H1 (cell line): Measurements from ENCODE around the gene CCIN. TPM values are rescaled to one million over a fixed set of nuclear protein-coding genes. Genes with fewer than 3 reads are reported as not detected.

Source experiments
- CTCF ChIA-PET: fragments of 300-600 bp; sonication (Branson Sonifier 250); formaldehyde crosslinking; loops from one replicate; lab custom pipeline; 2021; ENCODE audit not compliant: partially characterized antibody; lab: Charles Lee
- POLR2A ChIA-PET: fragments of 300-600 bp; sonication (Branson Sonifier 250); formaldehyde crosslinking; loops from one replicate; lab custom pipeline; 2021; ENCODE audit warnings: inconsistent platforms; ENCODE audit not compliant: partially characterized antibody; lab: Charles Lee
- DNase-seq, 2 experiments: peaks; one replicate each; pipeline versions ENCODE4 v3.0.0 to v3.0.0-alpha.2; 2010 to 2022; ENCODE audit warnings: low spot score in 2 of 2, low read depth in 1 of 2, mixed read lengths in 1 of 2
- FAIRE-seq: peaks from 2 replicates; lab custom pipeline; 2011; peaks lifted over from hg19 to GRCh38; lab: Jason Lieb, UNC
- H2AFZ ChIP-seq: 2 replicates; pipeline ENCODE4 v1.8.1; 2012; ENCODE audit warnings: low read length, inconsistent platforms
- H2AK5ac ChIP-seq: 2 replicates; pipeline ENCODE4 v1.6.1; 2013; ENCODE audit warnings: low read depth, low read length
- H2BK120ac ChIP-seq: replicated peaks from 2 replicates; pipeline ENCODE3; 2013; ENCODE audit warnings: low read depth, low read length, inconsistent platforms
- H2BK12ac ChIP-seq: 2 replicates; pipeline ENCODE4 v1.6.1; 2013; ENCODE audit warnings: low read depth, low read length
- H2BK15ac ChIP-seq: 2 replicates; pipeline ENCODE4 v1.6.1; 2013; ENCODE audit warnings: low read length
- H2BK20ac ChIP-seq: 2 replicates; pipeline ENCODE4 v1.6.1; 2013; ENCODE audit warnings: low read length
- H2BK5ac ChIP-seq: 2 replicates; pipeline ENCODE4 v1.6.1; 2013; ENCODE audit warnings: low read depth, low read length
- H3K14ac ChIP-seq: 2 replicates; pipeline ENCODE4 v1.6.1; 2013; ENCODE audit warnings: inconsistent platforms; ENCODE audit not compliant: insufficient read length
- H3K18ac ChIP-seq: 2 replicates; pipeline ENCODE4 v1.6.1; 2013; ENCODE audit warnings: low read length; ENCODE audit errors: extremely low read depth
- H3K23ac ChIP-seq: 2 replicates; pipeline ENCODE4 v1.6.1; 2013; ENCODE audit warnings: inconsistent platforms; ENCODE audit not compliant: insufficient read length
- H3K23me2 ChIP-seq: 2 replicates; pipeline ENCODE4 v1.6.1; 2013; ENCODE audit warnings: low read depth, low read length
- H3K27ac ChIP-seq: 2 replicates; pipeline ENCODE4 v1.6.1; 2011; ENCODE audit warnings: low read depth, low read length, inconsistent platforms
- H3K27me3 ChIP-seq, 4 experiments: replicated peaks in 1 of 4; 1 replicate in 1 of 4; 2 replicates in 3 of 4; pipeline versions ENCODE4 v1.6.1 to v1.8.1; 2011 to 2013; ENCODE audit warnings: low read length in 3 of 4, mild to moderate bottlenecking in 3 of 4, inconsistent platforms in 2 of 4, mixed read lengths in 2 of 4, moderate library complexity in 1 of 4; ENCODE audit not compliant: control insufficient read depth in 3 of 4, insufficient read depth in 3 of 4; ENCODE audit errors: extremely low read depth in 1 of 4
- H3K36me3 ChIP-seq, 4 experiments: 2 replicates each; pipeline versions ENCODE4 v1.6.1 to v1.8.1; 2011 to 2013; ENCODE audit warnings: mild to moderate bottlenecking in 4 of 4, low read length in 3 of 4, moderate library complexity in 2 of 4, control low read depth in 1 of 4, inconsistent platforms in 1 of 4; ENCODE audit not compliant: insufficient read depth in 4 of 4, control insufficient read depth in 2 of 4
- H3K4ac ChIP-seq: replicated peaks from 2 replicates; pipeline ENCODE3; 2013; ENCODE audit warnings: low read length, low read depth, mixed read lengths, inconsistent platforms; ENCODE audit not compliant: insufficient read length
- H3K4me1 ChIP-seq, 4 experiments: replicated peaks in 1 of 4; 1 replicate in 1 of 4; 2 replicates in 3 of 4; pipeline versions ENCODE4 v1.6.1 to v1.8.1; 2011 to 2013; ENCODE audit warnings: low read length in 3 of 4, inconsistent platforms in 2 of 4, mixed read lengths in 1 of 4; ENCODE audit not compliant: insufficient read depth in 4 of 4, control insufficient read depth in 3 of 4
- H3K4me2 ChIP-seq, 2 experiments: 2 replicates each; pipeline versions ENCODE4 v1.6.1 to v1.8.1; 2011 to 2013; ENCODE audit warnings: low read depth in 2 of 2, low read length in 2 of 2, control low read depth in 1 of 2, inconsistent platforms in 1 of 2, mild to moderate bottlenecking in 1 of 2; ENCODE audit not compliant: insufficient read depth in 1 of 2
- H3K4me3 ChIP-seq, 4 experiments: fragments of 200-600, 300-600 bp in 1 of 4; sonication (generic), shearing (Covaris generic), sonication (Bioruptor Twin) in 1 of 4; 2 replicates each; pipeline versions ENCODE4 v1.5.1 to v1.8.1; 2011 to 2016; ENCODE audit warnings: low read length in 4 of 4, low read depth in 3 of 4, control low read depth in 2 of 4, inconsistent platforms in 2 of 4, mild to moderate bottlenecking in 2 of 4, mixed read lengths in 1 of 4, moderate library complexity in 1 of 4; ENCODE audit not compliant: insufficient read depth in 2 of 4; ENCODE audit errors: extremely low read depth in 1 of 4
- H3K56ac ChIP-seq: replicated peaks from 2 replicates; pipeline ENCODE3; 2013; ENCODE audit warnings: low read depth, mild to moderate bottlenecking, mixed read lengths, low read length, inconsistent platforms; ENCODE audit not compliant: insufficient read length
- H3K79me1 ChIP-seq: 2 replicates; pipeline ENCODE4 v1.6.1; 2013; ENCODE audit warnings: low read depth, low read length, control low read depth
- H3K79me2 ChIP-seq, 2 experiments: 2 replicates each; pipeline versions ENCODE4 v1.6.1 to v1.8.1; 2012 to 2013; ENCODE audit warnings: low read length in 2 of 2, mild to moderate bottlenecking in 2 of 2, inconsistent platforms in 1 of 2; ENCODE audit not compliant: insufficient read depth in 2 of 2, control insufficient read depth in 1 of 2
- H3K9ac ChIP-seq, 4 experiments: replicated peaks in 1 of 4; 1 replicate in 1 of 4; 2 replicates in 3 of 4; pipeline versions ENCODE4 v1.6.1 to v1.8.1; 2011 to 2013; ENCODE audit warnings: low read depth in 3 of 4, low read length in 3 of 4, control low read depth in 2 of 4, mild to moderate bottlenecking in 2 of 4, moderate library complexity in 2 of 4, inconsistent platforms in 1 of 4; ENCODE audit errors: extremely low read depth in 1 of 4
- H3K9me3 ChIP-seq, 2 experiments: 2 replicates each; pipeline versions ENCODE4 v1.6.1 to v1.8.1; 2012 to 2013; ENCODE audit warnings: mild to moderate bottlenecking in 2 of 2, moderate library complexity in 2 of 2, control low read depth in 1 of 2, inconsistent platforms in 1 of 2, low read depth in 1 of 2, low read length in 1 of 2, mixed read lengths in 1 of 2; ENCODE audit not compliant: insufficient read depth in 2 of 2
- H4K20me1 ChIP-seq, 2 experiments: replicated peaks in 1 of 2; 2 replicates each; pipeline versions ENCODE3 to v1.8.1; 2011 to 2013; ENCODE audit warnings: inconsistent platforms in 2 of 2, low read length in 2 of 2, mild to moderate bottlenecking in 1 of 2; ENCODE audit not compliant: insufficient read depth in 2 of 2, control insufficient read depth in 1 of 2
- H4K5ac ChIP-seq: 2 replicates; pipeline ENCODE4 v1.6.1; 2013; ENCODE audit warnings: low read length, low read depth, mixed read lengths, inconsistent platforms; ENCODE audit not compliant: insufficient read length
- H4K8ac ChIP-seq: 2 replicates; pipeline ENCODE4 v1.8.0; 2013; ENCODE audit warnings: mild to moderate bottlenecking, moderate library complexity, low read length, inconsistent platforms; ENCODE audit not compliant: insufficient read depth; ENCODE audit errors: extremely low read depth
- H4K91ac ChIP-seq: replicated peaks from 2 replicates; pipeline ENCODE3; 2013; ENCODE audit warnings: low read length, mixed read lengths, inconsistent platforms; ENCODE audit not compliant: insufficient read length
- CTCF ChIP-seq, 3 experiments: IDR thresholded peaks; 1 replicate in 2 of 3; 2 replicates in 1 of 3; pipeline versions ENCODE4 v1.5.1 to v1.6.1; 2011; ENCODE audit warnings: low read length in 3 of 3, mild to moderate bottlenecking in 3 of 3, inconsistent platforms in 2 of 3, low read depth in 1 of 3, moderate library complexity in 1 of 3; ENCODE audit not compliant: insufficient read depth in 1 of 3; ENCODE audit errors: control extremely low read depth in 1 of 3
- EP300 ChIP-seq, 2 experiments: IDR thresholded peaks; 1 replicate in 1 of 2; 2 replicates in 1 of 2; pipeline ENCODE4 v1.6.1; 2011 to 2012; ENCODE audit warnings: low read depth in 2 of 2, low read length in 2 of 2, mild to moderate bottlenecking in 2 of 2, borderline replicate concordance in 1 of 2, inconsistent platforms in 1 of 2, moderate library complexity in 1 of 2
- FOSL1 ChIP-seq: IDR thresholded peaks from 2 replicates; pipeline ENCODE4 v1.6.1; 2011; ENCODE audit warnings: mild to moderate bottlenecking, low read depth, low read length, moderate library complexity; ENCODE audit not compliant: insufficient read depth
- NANOG ChIP-seq: IDR thresholded peaks from 2 replicates; pipeline ENCODE4 v1.6.1; 2011; ENCODE audit warnings: low read length, low read depth, mild to moderate bottlenecking, inconsistent platforms; ENCODE audit not compliant: insufficient read depth, poor library complexity, severe bottlenecking
- NRF1 ChIP-seq: IDR thresholded peaks from 2 replicates; pipeline ENCODE4 v1.6.1; 2011; ENCODE audit warnings: mild to moderate bottlenecking, low read depth, low read length, improper control_type of control experiment
- POLR2A ChIP-seq, 2 experiments: IDR thresholded peaks; 1 replicate in 1 of 2; 2 replicates in 1 of 2; pipeline ENCODE4 v1.6.1; 2011; ENCODE audit warnings: low read depth in 2 of 2, low read length in 2 of 2, mild to moderate bottlenecking in 2 of 2; ENCODE audit errors: control extremely low read depth in 1 of 2
- RAD21 ChIP-seq, 2 experiments: IDR thresholded peaks in 1 of 2; conservative IDR thresholded peaks in 1 of 2; 2 replicates each; pipeline ENCODE4 v1.6.1; 2011; ENCODE audit warnings: low read depth in 2 of 2, low read length in 2 of 2, improper control_type of control experiment in 1 of 2, inconsistent platforms in 1 of 2, mild to moderate bottlenecking in 1 of 2, moderate library complexity in 1 of 2
- SP2 ChIP-seq: IDR thresholded peaks from 2 replicates; pipeline ENCODE4 v1.6.1; 2012; ENCODE audit warnings: mild to moderate bottlenecking, low read length, inconsistent platforms
- WGBS, 2 experiments: shearing (Covaris generic) in 1 of 2; methylation state at CpG; one replicate each; pipeline versions ENCODE4 v1.1.6 to v1.1.7; 2013 to 2015; ENCODE audit warnings: low lambda C conversion rate in 2 of 2, mixed read lengths in 2 of 2, inconsistent platforms in 1 of 2, low coverage in 1 of 2, missing lambda C conversion rate in 1 of 2; ENCODE audit not compliant: insufficient replicate concordance in 2 of 2, insufficient coverage in 1 of 2, insufficient read length in 1 of 2; ENCODE audit errors: extremely low coverage in 1 of 2, missing lambda C conversion rate in 1 of 2; 5-methylcytosine and 5-hydroxymethylcytosine counted together
- polyA plus RNA-seq, 7 experiments: library from polyadenylated mRNA; depleted of rRNA in 3 of 7; stranded (reverse) in 5 of 7; unstranded in 2 of 7; fragments of >200 nt in 5 of 7; fragments of 200-250 nt in 2 of 7; gene quantifications; 1 replicate in 5 of 7; 2 replicates in 1 of 7; 4 replicates in 1 of 7; pipeline versions ENCODE4 v1.2.1 to v1.2.3, GENCODE V29; 2011 to 2013; ENCODE audit warnings: missing spikeins in 2 of 7, mixed read lengths in 2 of 7
- total RNA-seq: library from RNA; stranded (reverse); fragmentation: NEBNext Ultra II Directional; extraction: Animal tissue kit (Norgen Biotek cat#: 25700); gene quantifications from 2 replicates; pipeline ENCODE4 v1.2.1, GENCODE V29; 2021

Gene CCIN
- total and polyA plus RNA-seq, 2 of the 8 experiments (the other 6 are each of a cell fraction or from before 2014, with no cell fraction given): 0.19 to 0.21 TPM

DNA sequence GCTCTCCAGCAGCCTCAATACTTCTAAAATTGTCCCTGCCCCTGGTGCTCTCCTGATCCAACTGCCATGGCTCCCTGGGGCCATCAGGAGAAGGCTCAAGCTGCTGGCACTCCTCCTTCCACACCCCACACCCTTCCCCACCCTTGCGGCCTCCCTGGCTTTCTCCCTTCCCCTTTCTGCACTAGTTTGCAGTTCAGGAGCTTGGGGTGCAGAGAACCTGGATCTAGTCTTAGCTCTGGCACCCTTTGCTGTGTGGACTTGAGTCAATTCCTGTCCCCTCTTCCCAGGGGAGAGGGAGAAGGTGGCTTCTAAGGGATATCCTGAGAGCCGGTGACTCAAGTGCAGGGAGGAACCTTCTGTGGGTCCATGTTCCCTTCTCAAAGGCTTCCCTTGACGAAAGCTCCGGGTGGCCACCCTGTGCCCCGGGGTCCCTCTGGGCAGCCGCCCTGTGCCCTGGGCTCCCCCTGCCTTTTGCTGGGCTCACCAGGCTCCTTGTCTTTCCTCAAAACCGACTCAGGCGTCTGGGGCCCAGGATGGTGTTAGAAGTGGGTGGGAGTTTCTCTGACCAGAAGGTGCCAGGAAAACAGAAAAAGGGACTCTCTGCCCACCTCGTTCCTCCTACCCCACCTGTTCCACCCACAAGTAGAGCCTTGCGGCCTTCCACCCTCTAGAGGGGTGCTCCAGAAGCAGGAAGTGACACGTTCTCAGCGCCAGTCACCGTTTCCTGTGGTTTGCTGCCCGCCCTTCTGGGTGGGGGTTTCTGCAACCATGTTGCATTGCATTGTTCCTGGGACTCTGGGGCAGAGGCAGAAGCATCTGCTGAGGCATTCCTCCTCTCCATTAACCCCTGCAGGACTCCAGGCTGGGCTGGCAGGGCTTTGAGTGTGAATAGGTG, 17.6 kb upstream of the CCIN start:
- H3K14ac ChIP-seq: no peak overlapping the region
- no peak overlapping the region for H3K18ac ChIP-seq
- peaks cover 0 to 4% (median 0%) of the 10 kb centered on the region in 4 experiments; a peak in 1 of 7 replicates for H3K4me1 ChIP-seq
- H2BK12ac ChIP-seq: 0 out of 2 replicates have a peak overlapping the region, but pooled peaks have one; percentile 9
- H3K4me2 ChIP-seq: no peak overlapping the region
- peak overlapping the region; percentile 74 for H4K91ac ChIP-seq
- H3K23me2 ChIP-seq: no peaks in the 10 kb centered on the region
- H2AFZ ChIP-seq: no peak overlapping the region
- H2BK5ac ChIP-seq: no peak overlapping the region
- H2BK20ac ChIP-seq: no peak overlapping the region
- H3K4me3 ChIP-seq: no peak overlapping the region
- H4K20me1 ChIP-seq: no peaks in the 10 kb centered on the region
- DNase-seq (no peak), FAIRE-seq (no peak)
- 88% methylated on average over 14 of the region's 14 CpGs; no CpG with 5 or more reads in 1 of the 2 experiments for whole genome bisulfite sequencing, 2 experiments
- H3K4ac ChIP-seq: no peak overlapping the region
- no peak overlapping the region for H3K56ac ChIP-seq
- no peak overlapping the region for H2AK5ac ChIP-seq
- H2BK120ac ChIP-seq: no peak overlapping the region
- no peaks in the 10 kb centered on the region for H3K27me3 ChIP-seq
- H3K79me1 ChIP-seq: no peaks in the 10 kb centered on the region
- no peak overlapping the region for H4K8ac ChIP-seq
- H3K23ac ChIP-seq: no peak overlapping the region
- H3K9ac ChIP-seq: no peak overlapping the region
- no peaks in the 10 kb centered on the region for H3K79me2 ChIP-seq
- H3K9me3 ChIP-seq: peaks cover 5% of the 10 kb centered on the region in 2 experiments
- POLR2A ChIA-PET: interaction anchor here (0.6 to 3.6 kb wide), 3 partner anchors 8 to 33 kb away, joined by 3 to 18 read pairs (median 7); no protein-coding TSS in a partner anchor
- CTCF ChIA-PET: interaction anchor here (1.0 to 5.3 kb wide), 4 partner anchors 10 to 48 kb away, joined by 3 to 48 read pairs (median 6); no protein-coding TSS in a partner anchor
- peaks cover 0 to 4% (median 0%) of the 10 kb centered on the region in 4 experiments; a peak in 2 of 8 replicates for H3K36me3 ChIP-seq
- no peak overlapping the region for H3K27ac ChIP-seq
- H2BK15ac ChIP-seq: no peak overlapping the region
- no peak overlapping the region for H4K5ac ChIP-seq
- TF ChIP-seq POLR2A (IDR thresholded peaks at IDR 0.05; ENCODE audit: control extremely low read depth in 1 of 2, low read depth in 2 of 2, low read length in 2 of 2) (no peak), SP2 (no peak), FOSL1 (no peak), NRF1 (no peak), RAD21 (IDR thresholded peaks at IDR 0.05 in 1 of 2, conservative IDR thresholded peaks at IDR 0.05 in 1 of 2; ENCODE audit: low read depth in 2 of 2, low read length in 2 of 2) (no peak), CTCF (IDR thresholded peaks at IDR 0.05; ENCODE audit: control extremely low read depth in 1 of 3, insufficient read depth in 1 of 3, low read depth in 1 of 3, low read length in 3 of 3) (no peak), EP300 (IDR thresholded peaks at IDR 0.05; ENCODE audit: borderline replicate concordance in 1 of 2, low read depth in 2 of 2, low read length in 2 of 2) (no peak), NANOG (no peak)
